DMS153 treated with DMSO at 0.1 percent for 48 hours (cell line): ENCODE results near the gene RABL2A.
"Not testable (repeated sequence)": the region's sequence is repeated elsewhere in the genome, so short reads cannot be mapped to it uniquely, and the experiment has no call there.

Experiments
- DNase-seq: peaks from one replicate; lab custom pipeline; 2025; ENCODE audit not compliant: unreplicated experiment; lab: John Stamatoyannopoulos, UW

The RABL2A gene

GRCh38 chr2:113677330-113677729, 50.3 kb downstream of the RABL2A start:
- DNase-seq = no peak

GRCh38 chr2:113679457-113679856, 52.4 kb downstream of the RABL2A start:
- no peak for DNase-seq

- DNase-seq = no peak
Measured at GRCh38 chr2:113685471-113685870, 58.4 kb downstream of the RABL2A start.

- no peak for DNase-seq
Measured at GRCh38 chr2:113686537-113686936, 59.5 kb downstream of the RABL2A start.

- DNase-seq = not testable (repeated sequence)
Measured at GRCh38 chr2:113690871-113691270, 63.8 kb downstream of the RABL2A start.
